Measurements from ENCODE around the gene TLR9.

TLR9 gene

GRCh38 chr3:52218454-52218853 is 7.0 kb downstream of the TLR9 start:
- TF ChIP-seq CTCF (IDR thresholded peaks at IDR 0.05; ENCODE audit: borderline replicate concordance, insufficient read depth, low read depth, low read length): no peak
- H3K4me3 ChIP-seq (ENCODE audit: low read depth, low read length): no peak overlapping the region

GRCh38 chr3:52218026-52218425 is 7.4 kb downstream of the TLR9 start:
- TF ChIP-seq CTCF (IDR thresholded peaks at IDR 0.05; ENCODE audit: borderline replicate concordance, insufficient read depth, low read depth, low read length): no peak

GRCh38 chr3:52217409-52217805 is 8.0 kb downstream of the TLR9 start:
- no peak overlapping the region for H3K4me3 ChIP-seq (ENCODE audit: low read depth, low read length)
- no peak for TF ChIP-seq CTCF (IDR thresholded peaks at IDR 0.05; ENCODE audit: borderline replicate concordance, insufficient read depth, low read depth, low read length)

More at GRCh38 chr3:52218026-52218425, 7.4 kb downstream of the TLR9 start:
- H3K4me3 ChIP-seq (ENCODE audit: low read depth, low read length): no peak overlapping the region

GRCh38 chr3:52216585-52217408 is 8.6 kb downstream of the TLR9 start:
- TF ChIP-seq CTCF (IDR thresholded peaks at IDR 0.05; ENCODE audit: borderline replicate concordance, insufficient read depth, low read depth, low read length): no peak
- H3K4me3 ChIP-seq (ENCODE audit: low read depth, low read length): no peak overlapping the region

- TF ChIP-seq CTCF (IDR thresholded peaks at IDR 0.05; ENCODE audit: borderline replicate concordance, insufficient read depth, low read depth, low read length): no peak
Observed at GRCh38 chr3:52215351-52215750, 10.1 kb downstream of the TLR9 start.

GRCh38 chr3:52213901-52214300 is 11.5 kb downstream of the TLR9 start:
- TF ChIP-seq CTCF (IDR thresholded peaks at IDR 0.05; ENCODE audit: borderline replicate concordance, insufficient read depth, low read depth, low read length): no peak
- H3K4me3 ChIP-seq (ENCODE audit: low read depth, low read length): no peak overlapping the region

More at GRCh38 chr3:52215351-52215750, 10.1 kb downstream of the TLR9 start:
- H3K4me3 ChIP-seq (ENCODE audit: low read depth, low read length): no peak overlapping the region

- no peak for TF ChIP-seq CTCF (IDR thresholded peaks at IDR 0.05; ENCODE audit: borderline replicate concordance, insufficient read depth, low read depth, low read length)
- H3K4me3 ChIP-seq (ENCODE audit: low read depth, low read length): no peak overlapping the region
Observed at GRCh38 chr3:52213005-52213404, 12.4 kb downstream of the TLR9 start.

Data from GM12875 (cell line).